A549 treated with GW870086 at 1 μM for 4 hours (cell line): ENCODE measurements around the gene KIAA1614. TPM values are rescaled to one million over a fixed set of nuclear protein-coding genes. Genes with fewer than 3 reads are reported as not detected.

ENCODE experiments used
- total RNA-seq: library from RNA; stranded (reverse); fragments of 200-300 nt; extraction: Qiagen RNA extraction; gene quantifications from 5 replicates; pipeline ENCODE4 v1.2.3, GENCODE V29; 2022; ENCODE audit warnings: low read depth

KIAA1614 gene, protein sequence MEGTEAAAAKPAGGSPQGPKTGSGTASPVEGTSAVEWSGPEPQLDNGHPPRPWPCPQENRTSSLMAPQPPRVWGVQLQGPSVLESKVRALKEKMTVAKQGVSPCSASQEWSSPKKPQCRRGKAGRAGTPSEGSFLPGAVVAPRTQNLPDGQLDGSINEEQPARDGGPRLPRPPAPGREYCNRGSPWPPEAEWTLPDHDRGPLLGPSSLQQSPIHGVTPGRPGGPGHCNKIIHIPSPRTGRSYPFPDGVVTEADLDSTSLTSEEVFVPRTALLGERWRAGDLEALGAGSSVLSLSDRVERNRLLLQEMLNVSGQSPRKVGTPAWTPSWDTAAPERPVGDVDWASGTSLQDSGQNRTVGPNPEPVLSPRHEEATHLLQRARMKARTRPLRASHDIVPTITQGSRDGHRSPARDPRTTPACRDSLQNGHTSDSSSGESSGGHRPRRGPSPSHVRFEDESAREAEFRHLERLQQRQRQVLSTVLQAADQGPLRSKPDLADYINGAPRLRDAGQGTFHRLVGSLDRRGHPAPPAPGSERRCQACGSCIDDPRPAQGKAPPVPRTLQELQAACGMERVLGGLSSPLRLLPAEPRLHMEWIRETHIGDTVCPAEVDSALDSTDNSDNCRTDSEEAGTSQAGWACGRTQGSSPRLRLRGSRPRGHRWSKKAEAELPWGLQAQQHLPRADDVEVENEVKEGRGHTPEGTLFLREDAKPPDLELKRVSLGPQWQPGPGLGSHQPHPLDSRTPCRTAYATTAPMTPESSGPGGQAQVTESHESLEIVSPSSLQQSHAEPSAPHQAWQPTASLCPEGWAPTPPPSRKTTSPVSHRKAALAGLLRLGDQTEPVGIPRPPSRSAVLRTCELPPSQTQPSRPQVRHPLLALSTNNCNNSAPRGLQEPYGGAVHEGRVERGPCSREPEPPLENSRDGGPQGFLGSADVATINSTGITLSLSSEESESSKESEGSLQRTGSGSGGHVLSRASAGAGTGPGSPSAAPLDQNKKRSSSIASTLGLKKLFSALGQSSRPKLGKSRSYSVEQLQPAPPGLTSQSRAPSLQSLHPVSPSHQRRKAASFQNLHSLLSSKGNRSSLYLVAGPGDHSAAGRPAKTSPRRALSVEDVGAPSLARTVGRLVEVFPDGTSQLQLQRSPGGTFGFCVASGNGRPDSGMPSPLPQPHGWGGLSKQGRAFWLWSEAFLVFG
- total RNA-seq, result 0.55 to 1.5 TPM (median 0.68 TPM) in 5 replicates

GRCh38 chr1:180912801-180913565 is at the start of gene KIAA1614:
KIAA1614 (plus strand) TSS chr1:180912897; CDS start chr1:180913244, 347 bp downstream.

Other genes with a start within 250 kb of the KIAA1614 start
- gene STX6, start 110.0 kb downstream of the KIAA1614 start, total RNA-seq, result 11.3 to 13.5 TPM (median 12.8 TPM) in 5 replicates
- 6.2 to 7.9 TPM (median 6.8 TPM) in 5 replicates for gene MR1, start 121.1 kb downstream of the KIAA1614 start, total RNA-seq
- 27.1 to 42.5 TPM (median 40.8 TPM) in 5 replicates for gene IER5, start 175.8 kb downstream of the KIAA1614 start, total RNA-seq